ENCODE measurements around the gene KCNJ2. TPM values are rescaled to one million over a fixed set of nuclear protein-coding genes. Genes with fewer than 3 reads are reported as not detected.

The KCNJ2 gene
- total RNA-seq, 1 experiment from 2014 or later: not detected

DNA sequence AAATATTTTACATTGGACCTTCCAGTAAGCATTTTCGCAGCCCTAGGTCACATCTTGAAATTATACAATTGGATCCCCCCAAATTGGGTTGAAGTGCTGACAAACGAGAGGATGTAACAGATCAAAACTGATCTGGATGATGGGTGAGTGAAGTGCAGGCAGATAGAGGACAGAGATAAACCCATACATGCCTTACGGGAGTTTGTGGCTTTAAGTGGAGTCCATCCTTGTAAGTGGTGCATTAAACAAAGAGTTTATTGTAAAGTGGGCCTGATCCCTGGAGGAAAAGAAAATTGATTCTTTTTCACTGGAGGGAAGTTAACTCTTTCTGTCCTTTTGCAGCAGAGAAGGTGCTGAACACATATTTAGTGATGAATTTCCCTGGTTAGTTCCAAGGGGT, 39.0 kb upstream of the KCNJ2 start:
- Histone ChIP-seq H3K4me2 (ENCODE audit: low read length) (no peak overlapping the region), H2AFZ (ENCODE audit: low read depth, low read length, poor library complexity, severe bottlenecking) (no peak overlapping the region), H3K79me2 (ENCODE audit: insufficient read depth, low read length) (no peaks in the 10 kb centered on the region), H3K36me3 (ENCODE audit: control insufficient read depth in 1 of 2, insufficient read depth in 2 of 2, low read length in 2 of 2) (no peaks in the 10 kb centered on the region), H3K4me3 (replicated peaks in 1 of 2; ENCODE audit: low read depth in 1 of 2, low read length in 2 of 2) (no peak overlapping the region), H3K9me2 (ENCODE audit: insufficient read depth) (no peaks in the 10 kb centered on the region), H3K9me3 (ENCODE audit: control insufficient read depth in 1 of 2, insufficient read depth in 1 of 2, low read depth in 1 of 2, low read length in 2 of 2) (peaks cover 16 to 20% of the 10 kb centered on the region in 2 experiments; a peak in 2 of 4 replicates), H3K27ac (ENCODE audit: low read depth, low read length) (no peak overlapping the region), H3K9ac (ENCODE audit: low read length) (no peak overlapping the region), H4K20me1 (ENCODE audit: insufficient read depth) (no peaks in the 10 kb centered on the region), H3K4me1 (ENCODE audit: control insufficient read depth in 1 of 2, insufficient read depth in 2 of 2, low read length in 2 of 2) (no peaks in the 10 kb centered on the region), H3K27me3 (ENCODE audit: insufficient read depth, low read length) (no peaks in the 10 kb centered on the region)
- ChIA-PET RAD21 (ENCODE audit: low non-redundant PET in 1 of 2, low total read pairs in 2 of 2, uncharacterized antibody in 2 of 2, unreplicated experiment in 2 of 2) (no interaction called here), CTCF (no interaction called here), POLR2A (no interaction called here)
- no peak for DNase-seq (ENCODE audit: low read depth, low spot score)
- TF ChIP-seq, protein P1, sequence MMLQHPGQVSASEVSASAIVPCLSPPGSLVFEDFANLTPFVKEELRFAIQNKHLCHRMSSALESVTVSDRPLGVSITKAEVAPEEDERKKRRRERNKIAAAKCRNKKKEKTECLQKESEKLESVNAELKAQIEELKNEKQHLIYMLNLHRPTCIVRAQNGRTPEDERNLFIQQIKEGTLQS (IDR thresholded peaks at IDR 0.05): no peak
- TF ChIP-seq EZH2 (IDR thresholded peaks at IDR 0.05) (no peak), SP1 (IDR thresholded peaks at IDR 0.05; ENCODE audit: low read depth) (no peak), JUND (IDR thresholded peaks at IDR 0.05) (no peak), TCF7L2 (IDR thresholded peaks at IDR 0.05; ENCODE audit: borderline replicate concordance, extremely low read depth, insufficient read depth, insufficient read length) (no peak), CEBPB (IDR thresholded peaks at IDR 0.05; ENCODE audit: low read depth) (no peak), CBX3 (IDR thresholded peaks at IDR 0.05; ENCODE audit: low read depth) (no peak), EZH2phosphoT487 (IDR thresholded peaks at IDR 0.05; ENCODE audit: borderline replicate concordance) (no peak), RAD21 (IDR thresholded peaks at IDR 0.05; ENCODE audit: low read depth) (no peak), SRF (IDR thresholded peaks at IDR 0.05; ENCODE audit: low read depth) (no peak), SIN3A (IDR thresholded peaks at IDR 0.05; ENCODE audit: low read depth) (no peak), EGR1 (IDR thresholded peaks at IDR 0.05; ENCODE audit: low read depth) (no peak), FOSL1 (IDR thresholded peaks at IDR 0.05; ENCODE audit: low read depth) (no peak), POLR2AphosphoS5 (IDR thresholded peaks at IDR 0.05; ENCODE audit: low read depth, low read length) (no peak), ELF1 (IDR thresholded peaks at IDR 0.05; ENCODE audit: borderline replicate concordance, low read depth) (no peak)
- TF ChIP-seq, protein P2, sequence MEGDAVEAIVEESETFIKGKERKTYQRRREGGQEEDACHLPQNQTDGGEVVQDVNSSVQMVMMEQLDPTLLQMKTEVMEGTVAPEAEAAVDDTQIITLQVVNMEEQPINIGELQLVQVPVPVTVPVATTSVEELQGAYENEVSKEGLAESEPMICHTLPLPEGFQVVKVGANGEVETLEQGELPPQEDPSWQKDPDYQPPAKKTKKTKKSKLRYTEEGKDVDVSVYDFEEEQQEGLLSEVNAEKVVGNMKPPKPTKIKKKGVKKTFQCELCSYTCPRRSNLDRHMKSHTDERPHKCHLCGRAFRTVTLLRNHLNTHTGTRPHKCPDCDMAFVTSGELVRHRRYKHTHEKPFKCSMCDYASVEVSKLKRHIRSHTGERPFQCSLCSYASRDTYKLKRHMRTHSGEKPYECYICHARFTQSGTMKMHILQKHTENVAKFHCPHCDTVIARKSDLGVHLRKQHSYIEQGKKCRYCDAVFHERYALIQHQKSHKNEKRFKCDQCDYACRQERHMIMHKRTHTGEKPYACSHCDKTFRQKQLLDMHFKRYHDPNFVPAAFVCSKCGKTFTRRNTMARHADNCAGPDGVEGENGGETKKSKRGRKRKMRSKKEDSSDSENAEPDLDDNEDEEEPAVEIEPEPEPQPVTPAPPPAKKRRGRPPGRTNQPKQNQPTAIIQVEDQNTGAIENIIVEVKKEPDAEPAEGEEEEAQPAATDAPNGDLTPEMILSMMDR (IDR thresholded peaks at IDR 0.05 in 2 of 3, conservative IDR thresholded peaks at IDR 0.05 in 1 of 3; ENCODE audit: borderline replicate concordance in 1 of 3, insufficient read depth in 1 of 3, low read depth in 2 of 3, low read length in 2 of 3): no peak
- TF ChIP-seq, protein P3, sequence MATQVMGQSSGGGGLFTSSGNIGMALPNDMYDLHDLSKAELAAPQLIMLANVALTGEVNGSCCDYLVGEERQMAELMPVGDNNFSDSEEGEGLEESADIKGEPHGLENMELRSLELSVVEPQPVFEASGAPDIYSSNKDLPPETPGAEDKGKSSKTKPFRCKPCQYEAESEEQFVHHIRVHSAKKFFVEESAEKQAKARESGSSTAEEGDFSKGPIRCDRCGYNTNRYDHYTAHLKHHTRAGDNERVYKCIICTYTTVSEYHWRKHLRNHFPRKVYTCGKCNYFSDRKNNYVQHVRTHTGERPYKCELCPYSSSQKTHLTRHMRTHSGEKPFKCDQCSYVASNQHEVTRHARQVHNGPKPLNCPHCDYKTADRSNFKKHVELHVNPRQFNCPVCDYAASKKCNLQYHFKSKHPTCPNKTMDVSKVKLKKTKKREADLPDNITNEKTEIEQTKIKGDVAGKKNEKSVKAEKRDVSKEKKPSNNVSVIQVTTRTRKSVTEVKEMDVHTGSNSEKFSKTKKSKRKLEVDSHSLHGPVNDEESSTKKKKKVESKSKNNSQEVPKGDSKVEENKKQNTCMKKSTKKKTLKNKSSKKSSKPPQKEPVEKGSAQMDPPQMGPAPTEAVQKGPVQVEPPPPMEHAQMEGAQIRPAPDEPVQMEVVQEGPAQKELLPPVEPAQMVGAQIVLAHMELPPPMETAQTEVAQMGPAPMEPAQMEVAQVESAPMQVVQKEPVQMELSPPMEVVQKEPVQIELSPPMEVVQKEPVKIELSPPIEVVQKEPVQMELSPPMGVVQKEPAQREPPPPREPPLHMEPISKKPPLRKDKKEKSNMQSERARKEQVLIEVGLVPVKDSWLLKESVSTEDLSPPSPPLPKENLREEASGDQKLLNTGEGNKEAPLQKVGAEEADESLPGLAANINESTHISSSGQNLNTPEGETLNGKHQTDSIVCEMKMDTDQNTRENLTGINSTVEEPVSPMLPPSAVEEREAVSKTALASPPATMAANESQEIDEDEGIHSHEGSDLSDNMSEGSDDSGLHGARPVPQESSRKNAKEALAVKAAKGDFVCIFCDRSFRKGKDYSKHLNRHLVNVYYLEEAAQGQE (IDR thresholded peaks at IDR 0.05; ENCODE audit: low read depth): no peak
- TF ChIP-seq, protein P4, sequence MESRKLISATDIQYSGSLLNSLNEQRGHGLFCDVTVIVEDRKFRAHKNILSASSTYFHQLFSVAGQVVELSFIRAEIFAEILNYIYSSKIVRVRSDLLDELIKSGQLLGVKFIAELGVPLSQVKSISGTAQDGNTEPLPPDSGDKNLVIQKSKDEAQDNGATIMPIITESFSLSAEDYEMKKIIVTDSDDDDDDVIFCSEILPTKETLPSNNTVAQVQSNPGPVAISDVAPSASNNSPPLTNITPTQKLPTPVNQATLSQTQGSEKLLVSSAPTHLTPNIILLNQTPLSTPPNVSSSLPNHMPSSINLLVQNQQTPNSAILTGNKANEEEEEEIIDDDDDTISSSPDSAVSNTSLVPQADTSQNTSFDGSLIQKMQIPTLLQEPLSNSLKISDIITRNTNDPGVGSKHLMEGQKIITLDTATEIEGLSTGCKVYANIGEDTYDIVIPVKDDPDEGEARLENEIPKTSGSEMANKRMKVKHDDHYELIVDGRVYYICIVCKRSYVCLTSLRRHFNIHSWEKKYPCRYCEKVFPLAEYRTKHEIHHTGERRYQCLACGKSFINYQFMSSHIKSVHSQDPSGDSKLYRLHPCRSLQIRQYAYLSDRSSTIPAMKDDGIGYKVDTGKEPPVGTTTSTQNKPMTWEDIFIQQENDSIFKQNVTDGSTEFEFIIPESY (IDR thresholded peaks at IDR 0.05; ENCODE audit: extremely low read depth, insufficient replicate concordance, low read length): no peak
- intact Hi-C loops (cut with micrococcal nuclease): no loop called here
- no TSS peak for BruUV-seq (replicated peaks)
- no peak for ATAC-seq

Measured in HCT116 (cell line).